ENCODE results near the gene TRIM24.

The TRIM24 gene

GRCh38 chr7:138581065-138581464 is 121.0 kb downstream of the TRIM24 start:
- no peak for DNase-seq

- no peak for DNase-seq
Measured at GRCh38 chr7:138584283-138584682, 124.2 kb downstream of the TRIM24 start.

DNA sequence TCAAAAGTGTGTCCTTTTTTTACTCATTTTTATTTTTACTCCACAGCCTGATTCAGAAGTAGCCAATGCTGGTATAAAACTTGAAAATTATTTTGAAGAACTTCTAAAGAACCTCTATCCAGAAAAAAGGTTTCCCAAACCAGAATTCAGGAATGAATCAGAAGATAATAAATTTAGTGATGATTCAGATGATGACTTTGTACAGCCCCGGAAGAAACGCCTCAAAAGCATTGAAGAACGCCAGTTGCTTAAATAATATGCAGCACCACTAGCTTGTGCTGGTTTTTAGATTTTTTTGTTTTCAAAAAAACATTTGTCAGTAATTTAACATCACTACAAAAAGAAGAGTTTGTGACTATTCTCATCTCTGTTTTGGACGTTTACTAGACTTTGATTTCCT is 124.6 kb downstream of the TRIM24 start:
- DNase-seq: no peak

DNA sequence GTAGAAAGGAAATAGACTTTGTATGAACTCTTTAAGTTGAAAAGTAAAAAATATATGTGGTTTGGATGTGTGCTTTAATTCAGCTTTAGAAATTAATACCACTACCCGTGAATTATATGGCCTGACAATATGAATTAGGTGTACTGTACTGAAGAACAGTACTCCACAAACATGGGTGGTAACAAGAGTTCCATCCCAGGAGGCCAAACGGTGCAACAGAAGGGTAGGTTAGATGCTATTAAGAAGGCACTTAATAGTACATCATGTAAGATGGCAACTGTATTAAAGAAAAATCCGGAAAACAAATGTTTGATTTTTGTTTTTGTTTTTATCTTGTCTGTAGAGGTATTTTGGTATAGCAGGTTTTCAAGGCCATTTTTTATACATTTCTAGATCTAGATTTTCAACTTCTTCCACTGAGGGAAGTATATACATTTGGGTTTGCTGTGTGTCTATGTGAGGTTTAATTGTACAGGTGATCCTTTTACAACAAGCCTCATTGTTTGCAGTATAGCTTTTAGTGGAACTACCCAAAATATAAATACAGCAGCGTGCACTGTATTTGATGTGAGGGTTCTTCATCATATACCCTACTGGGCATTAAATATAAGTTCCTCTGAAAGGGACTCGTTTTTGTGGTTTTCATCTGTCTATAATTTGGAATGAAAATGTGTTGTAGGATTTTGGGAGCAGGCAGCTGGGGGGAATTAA is 125.4 kb downstream of the TRIM24 start:
- DNase-seq: no peak

DNA sequence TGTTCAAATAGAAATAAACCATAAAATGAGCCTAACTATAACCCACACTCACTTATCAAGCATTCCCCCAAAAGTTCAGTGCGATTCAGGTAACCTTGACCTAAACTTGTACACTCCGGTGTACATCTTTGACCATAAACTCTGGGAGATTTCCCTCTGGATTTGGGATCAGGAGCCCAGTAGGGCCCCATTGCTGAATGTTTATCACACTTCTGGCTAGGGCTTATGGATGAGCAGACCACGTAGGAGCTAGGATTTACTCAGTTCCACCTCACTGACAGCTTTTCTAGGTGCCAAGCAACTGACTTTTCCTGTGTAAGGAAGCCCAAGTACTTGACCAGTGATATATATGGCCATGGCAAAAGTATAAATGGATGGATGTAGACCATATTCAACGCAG is 127.4 kb downstream of the TRIM24 start:
- no peak for DNase-seq

GRCh38 chr7:138588986-138589385 is 128.9 kb downstream of the TRIM24 start:
- DNase-seq: no peak

- no peak for DNase-seq
Measured at GRCh38 chr7:138590154-138590553, 130.1 kb downstream of the TRIM24 start.

DNA sequence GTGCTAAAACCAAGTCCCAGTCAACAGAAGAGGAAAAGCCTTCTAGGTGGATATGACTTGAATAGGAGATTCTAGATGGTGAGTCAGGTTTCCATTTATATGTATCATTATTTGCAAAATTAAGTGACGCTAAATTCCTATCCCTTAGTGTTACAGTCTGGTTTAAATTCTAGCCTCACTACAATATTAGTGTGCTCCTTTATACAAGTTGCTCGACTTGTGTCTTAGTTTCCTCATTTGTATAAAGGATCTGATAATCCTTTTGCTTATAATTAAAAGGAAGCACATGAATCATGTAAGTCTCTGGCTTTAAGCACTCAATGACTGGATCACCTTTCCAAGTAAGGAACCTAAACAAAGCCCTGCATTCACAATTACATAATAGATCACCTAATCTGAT is 135.4 kb downstream of the TRIM24 start:
- no peak for DNase-seq

- no peak for DNase-seq
Measured at GRCh38 chr7:138602451-138602850, 142.4 kb downstream of the TRIM24 start.

- DNase-seq: no peak
Measured at GRCh38 chr7:138603549-138604318, 143.7 kb downstream of the TRIM24 start.

GRCh38 chr7:138606236-138606635 is 146.2 kb downstream of the TRIM24 start:
- no peak for DNase-seq

- no peak for DNase-seq
Measured at GRCh38 chr7:138607216-138608126, 147.4 kb downstream of the TRIM24 start.

DNA sequence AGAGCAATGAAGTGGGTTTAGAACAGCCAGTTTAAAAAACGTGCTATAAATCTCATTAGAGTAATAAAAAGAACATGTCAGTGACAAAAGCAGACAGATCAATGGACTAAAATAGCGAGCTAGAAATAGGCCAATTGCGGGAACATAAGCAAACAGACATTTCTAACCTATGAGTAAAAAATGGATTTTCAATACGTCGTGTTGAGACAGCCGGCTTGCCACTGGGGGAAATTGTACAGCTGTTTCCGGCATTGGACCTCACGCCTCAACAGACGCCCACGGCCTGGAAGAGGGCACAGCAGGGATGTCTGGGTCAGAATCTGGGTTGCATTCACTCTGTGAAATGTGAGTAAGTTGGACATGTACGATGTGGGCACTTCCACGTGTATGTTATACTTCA is 148.2 kb downstream of the TRIM24 start:
- DNase-seq: no peak

DNA sequence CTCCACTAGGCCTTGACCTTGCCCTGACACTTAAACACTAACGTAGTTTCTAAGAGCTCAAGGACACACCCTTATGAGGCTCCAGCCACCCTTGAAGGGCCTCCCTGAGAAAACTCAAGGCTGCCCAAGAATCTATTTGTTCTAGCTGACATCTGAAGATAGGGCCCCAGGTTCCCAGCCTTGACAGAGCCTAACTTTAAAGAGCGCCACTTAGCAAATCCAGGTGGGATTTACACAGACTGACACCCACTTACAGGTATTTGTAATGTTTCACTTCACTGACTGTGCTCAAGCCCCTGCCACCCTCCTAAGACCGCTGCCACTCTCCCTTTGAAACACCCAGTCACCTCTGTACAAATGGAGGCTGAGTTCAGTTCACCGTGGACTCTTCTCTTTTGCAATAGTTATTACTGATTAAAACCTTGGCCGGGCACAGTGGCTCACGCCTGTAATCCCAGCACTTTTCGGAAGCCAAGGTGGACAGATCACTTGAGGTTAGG is 150.7 kb downstream of the TRIM24 start:
- DNase-seq: no peak

- no peak for DNase-seq
Measured at GRCh38 chr7:138613630-138614029, 153.6 kb downstream of the TRIM24 start.

GRCh38 chr7:138616085-138616484 is 156.0 kb downstream of the TRIM24 start:
- DNase-seq: no peak

- no peak for DNase-seq
Measured at GRCh38 chr7:138618506-138618905, 158.4 kb downstream of the TRIM24 start.

DNA sequence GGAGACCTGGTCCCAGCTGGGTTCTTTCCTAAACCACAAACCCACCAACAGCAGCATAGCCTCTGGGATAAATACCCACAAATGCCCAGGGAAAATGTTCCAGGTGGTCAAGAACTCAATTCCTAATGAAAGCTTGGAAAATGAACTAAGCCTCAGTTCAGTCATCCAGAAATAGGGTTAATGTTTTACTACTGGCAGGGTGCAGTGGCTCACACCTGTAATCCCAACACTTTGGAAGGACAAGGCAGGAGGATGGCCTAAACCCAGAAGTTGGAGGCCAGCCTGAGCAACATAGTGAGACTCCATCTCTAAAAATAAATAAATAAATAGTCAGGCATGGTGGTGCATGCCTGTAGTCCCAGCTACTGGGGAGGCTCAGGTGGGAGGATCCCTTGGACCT is 158.9 kb downstream of the TRIM24 start:
- no peak for DNase-seq

- DNase-seq: no peak
Measured at GRCh38 chr7:138622841-138623240, 162.8 kb downstream of the TRIM24 start.

GRCh38 chr7:138625084-138625848 is 165.2 kb downstream of the TRIM24 start:
- DNase-seq: no peak

GRCh38 chr7:138625849-138626230 is 165.8 kb downstream of the TRIM24 start:
- no peak for DNase-seq

DNA sequence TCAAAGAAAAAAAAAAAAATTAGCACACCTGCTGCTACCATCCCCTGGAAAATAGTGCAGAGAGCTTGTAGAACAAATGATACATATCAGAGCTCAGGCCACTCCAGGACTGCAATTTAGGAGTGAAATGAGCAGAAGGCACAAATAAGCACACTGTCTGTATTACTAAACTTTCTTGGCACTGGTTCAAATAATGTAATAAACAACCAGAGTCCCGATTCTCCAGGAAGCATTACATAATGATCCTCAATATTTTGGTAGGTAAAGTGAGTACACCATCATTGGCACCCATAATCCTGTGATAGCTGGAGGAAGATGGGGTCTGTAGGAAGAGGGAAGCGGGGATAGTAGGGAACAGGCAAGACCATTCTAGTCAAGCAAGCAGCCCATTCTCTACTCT is 166.8 kb downstream of the TRIM24 start:
- DNase-seq: no peak

- no peak for DNase-seq
Measured at GRCh38 chr7:138627361-138627760, 167.3 kb downstream of the TRIM24 start.

Measured in activated CD8-positive, alpha-beta memory T cell treated with anti-CD3 and anti-CD28 coated beads, Interleukin-2, amount 50 U/mL, for 48 hours (primary cell).